K562 (cell line): Measurements from ENCODE around the gene C2orf81. TPM values are rescaled to one million over a fixed set of nuclear protein-coding genes. Genes with fewer than 3 reads are reported as not detected.

ENCODE experiments used
- ATAC-seq: fragments of 200-7000 bp; cut with Tn5 transposase; 3 replicates; pipeline ENCODE4 v1.9.1; 2020; ENCODE audit warnings: moderate library complexity
- BruUV-seq: library from RNA; stranded (reverse); fragments of 400-500 nt; replicated peaks from 2 replicates; lab custom pipeline; 2021; lab: Mats Ljungman, UMichigan
- CTCF ChIA-PET: fragments of 300-600 bp; formaldehyde crosslinking; extraction: SDS; loops from one replicate; lab custom pipeline; 2021; ENCODE audit warnings: low intra/inter-chr PET ratio; lab: Yijun Ruan, JAX
- POLR2A ChIA-PET: fragments of 300-600, 350-650 bp; sonication (Branson Sonifier 250); formaldehyde crosslinking; extraction: SDS; loops from one replicate; lab custom pipeline; 2021; ENCODE audit warnings: antibody characterized with exemption, inconsistent platforms; lab: Yijun Ruan, JAX
- DNase-seq, 4 experiments: peaks; one replicate each; pipeline versions ENCODE4 v3.0.0 to v3.0.0-alpha.2; 2011 to 2018; ENCODE audit warnings: low spot score in 3 of 4, mixed read lengths in 3 of 4; ENCODE audit errors: extremely low read depth in 1 of 4
- FAIRE-seq: peaks from 2 replicates; lab custom pipeline; 2011; peaks lifted over from hg19 to GRCh38; lab: Jason Lieb, UNC
- H2AFZ ChIP-seq: 2 replicates; pipeline ENCODE4 v1.6.0; 2011; ENCODE audit warnings: low read depth, low read length, control low read depth, inconsistent platforms
- H3K27ac ChIP-seq: fragments of 200-600 bp; 3 replicates; pipeline ENCODE4 v1.8.0; 2011; ENCODE audit warnings: low read depth, mild to moderate bottlenecking, control low read depth, inconsistent platforms, low read length, moderate library complexity, mixed read lengths; ENCODE audit errors: extremely low read depth
- H3K27me3 ChIP-seq, 2 experiments: fragments of 300-600 bp in 1 of 2; 2 replicates in 1 of 2; 3 replicates in 1 of 2; pipeline versions ENCODE4 v1.6.0 to v1.8.0; 2011; ENCODE audit warnings: inconsistent platforms in 2 of 2, low read length in 2 of 2, mild to moderate bottlenecking in 1 of 2, mixed read lengths in 1 of 2, moderate library complexity in 1 of 2; ENCODE audit not compliant: control insufficient read depth in 2 of 2, insufficient read depth in 2 of 2
- H3K36me3 ChIP-seq: fragments of 300-600 bp; 3 replicates; pipeline ENCODE4 v1.8.0; 2011; ENCODE audit warnings: mild to moderate bottlenecking, low read length, inconsistent platforms; ENCODE audit not compliant: control insufficient read depth, insufficient read depth
- H3K4me1 ChIP-seq, 2 experiments: fragments of 200-600 bp in 1 of 2; replicated peaks in 1 of 2; 2 replicates in 1 of 2; 3 replicates in 1 of 2; pipeline versions ENCODE4 v1.5.1 to v1.8.0; 2011; ENCODE audit warnings: inconsistent platforms in 2 of 2, low read length in 2 of 2, mild to moderate bottlenecking in 1 of 2, mixed read lengths in 1 of 2, moderate library complexity in 1 of 2; ENCODE audit not compliant: control insufficient read depth in 2 of 2, insufficient read depth in 2 of 2
- H3K4me2 ChIP-seq: 2 replicates; pipeline ENCODE4 v1.6.1; 2011; ENCODE audit warnings: low read length, control low read depth, inconsistent platforms, mixed read lengths; ENCODE audit not compliant: insufficient read depth
- H3K4me3 ChIP-seq: fragments of 200-600 bp; sonication (generic), shearing (Covaris generic); 2 replicates; pipeline ENCODE4 v1.5.1; 2016; ENCODE audit warnings: control low read depth, inconsistent platforms
- H3K79me2 ChIP-seq: fragments of 200-600 bp; 3 replicates; pipeline ENCODE4 v1.8.0; 2011; ENCODE audit warnings: low read length, inconsistent platforms; ENCODE audit not compliant: control insufficient read depth, insufficient read depth
- H3K9ac ChIP-seq, 2 experiments: 2 replicates each; pipeline versions ENCODE4 v1.6.0 to v1.6.1; 2011; ENCODE audit warnings: low read depth in 2 of 2, low read length in 2 of 2, control low read depth in 1 of 2, inconsistent platforms in 1 of 2, mild to moderate bottlenecking in 1 of 2, mixed read lengths in 1 of 2; ENCODE audit not compliant: insufficient read depth in 1 of 2
- H3K9me1 ChIP-seq: one replicate; pipeline ENCODE4 v1.6.0; 2011; ENCODE audit warnings: inconsistent platforms, mild to moderate bottlenecking, low read length, moderate library complexity; ENCODE audit not compliant: control insufficient read depth, insufficient read depth
- H3K9me3 ChIP-seq: replicated peaks from 2 replicates; pipeline ENCODE4 v1.5.1; 2011; ENCODE audit warnings: low read depth, low read length, inconsistent platforms; ENCODE audit not compliant: control insufficient read depth, insufficient read depth
- H4K20me1 ChIP-seq: replicated peaks from 2 replicates; pipeline ENCODE4 v1.6.1; 2011; ENCODE audit warnings: low read length, inconsistent platforms, mixed read lengths; ENCODE audit not compliant: control insufficient read depth, insufficient read depth
- CBFB ChIP-seq: sonication (generic); formaldehyde crosslinking; IDR thresholded peaks from 2 replicates; pipeline ENCODE4 v1.4.0; 2020; ENCODE audit warnings: mild to moderate bottlenecking, missing genetic modification reagents
- CC2D1A ChIP-seq: fragments of 450-650 bp; IDR thresholded peaks from 2 replicates; pipeline ENCODE4 v1.6.1; 2017; ENCODE audit warnings: mild to moderate bottlenecking
- CREB3 ChIP-seq: fragments of 450-650 bp; conservative IDR thresholded peaks from 2 replicates; pipeline ENCODE4 v1.6.1; 2016; ENCODE audit warnings: missing genetic modification characterization, low read depth, mild to moderate bottlenecking, missing compliant biosample characterization, moderate library complexity
- FOXJ3 ChIP-seq: sonication (generic); formaldehyde crosslinking; IDR thresholded peaks from 2 replicates; pipeline ENCODE4 v1.4.0; 2020; ENCODE audit warnings: mild to moderate bottlenecking, missing genetic modification reagents
- HCFC1 ChIP-seq: IDR thresholded peaks from 2 replicates; pipeline ENCODE4 v1.6.1; 2012; ENCODE audit warnings: low read depth, low read length, improper control_type of control experiment
- NONO ChIP-seq, 2 experiments: fragments of 200-400 bp in 1 of 2; fragments of 450-650 bp in 1 of 2; formaldehyde crosslinking in 1 of 2; IDR thresholded peaks; 2 replicates each; pipeline ENCODE4 v1.6.1; 2017; ENCODE audit warnings: low read depth in 2 of 2, mild to moderate bottlenecking in 2 of 2, moderate library complexity in 2 of 2, low read length in 1 of 2
- RCOR1 ChIP-seq, 2 experiments: IDR thresholded peaks; 2 replicates each; pipeline ENCODE4 v1.6.1; 2012; ENCODE audit warnings: low read depth in 2 of 2, low read length in 2 of 2, borderline replicate concordance in 1 of 2, improper control_type of control experiment in 1 of 2
- SMARCB1 ChIP-seq: IDR thresholded peaks from 2 replicates; pipeline ENCODE4 v1.6.1; 2011; ENCODE audit warnings: improper control_type of control experiment, low read depth; ENCODE audit not compliant: insufficient read length
- TCF7 ChIP-seq: sonication (generic); IDR thresholded peaks from 2 replicates; pipeline ENCODE4 v1.6.1; 2016; ENCODE audit warnings: antibody characterized with exemption, borderline replicate concordance
- ZBTB11 ChIP-seq, 3 experiments: fragments of 200-800 bp in 1 of 3; fragments of 250-450 bp in 1 of 3; fragments of 450-650 bp in 1 of 3; sonication (Bioruptor Pico) in 1 of 3; sonication (Bioruptor generic) in 1 of 3; formaldehyde crosslinking in 1 of 3; IDR thresholded peaks; 2 replicates each; pipeline versions ENCODE4 v1.6.1 to v1.8.0; 2016 to 2022; ENCODE audit warnings: mild to moderate bottlenecking in 2 of 3, missing genetic modification characterization in 2 of 3, missing compliant biosample characterization in 1 of 3, moderate library complexity in 1 of 3
- ZBTB7A ChIP-seq: IDR thresholded peaks from 2 replicates; pipeline ENCODE4 v1.6.1; 2011; ENCODE audit warnings: low read depth, mild to moderate bottlenecking, low read length, moderate library complexity, borderline replicate concordance; ENCODE audit not compliant: control insufficient read depth
- WGBS: fragments of 100-300 bp; shearing (Covaris generic); methylation state at CpG from one replicate; pipeline ENCODE4 v1.1.6; 2016; ENCODE audit warnings: low coverage, mixed read lengths; ENCODE audit not compliant: insufficient coverage; ENCODE audit errors: missing lambda C conversion rate; 5-methylcytosine and 5-hydroxymethylcytosine counted together
- in situ Hi-C: fragments of 300-500 bp; cut with MboI; formaldehyde crosslinking; loops from 4 replicates; pipeline ENCODE4 v1.15.0; 2018; ENCODE audit warnings: inconsistent platforms, mixed read lengths
- intact Hi-C: fragments of 100-400 bp; cut with micrococcal nuclease; formaldehyde crosslinking; loops from 2 replicates; pipeline ENCODE4 v1.14.2; 2022
- polyA plus RNA-seq, 8 experiments: library from polyadenylated mRNA; depleted of rRNA in 4 of 8; stranded (reverse) in 5 of 8; unstranded in 3 of 8; fragments of >200 nt; fragmentation: Nextera tagmentation in 2 of 8; fragmentation: Illumina TruSeq in 1 of 8; extraction: Ambion mirVana in 2 of 8; extraction: Trizol in 1 of 8; gene quantifications; 2 replicates each; pipeline versions ENCODE4 v1.2.1 to v1.2.3, GENCODE V29; 2011 to 2014; ENCODE audit warnings: inconsistent platforms in 1 of 8, missing spikeins in 1 of 8
- total RNA-seq, 7 experiments: library from RNA; depleted of rRNA in 6 of 7; stranded (reverse); fragments of >200 nt in 6 of 7; fragmentation: Illumina TruSeq in 2 of 7; extraction: Trizol in 2 of 7; gene quantifications; 2 replicates each; pipeline versions ENCODE4 v1.2.1 to v1.2.3, GENCODE V29; 2011 to 2021; ENCODE audit warnings: low replicate concordance in 1 of 7

The C2orf81 gene
- total and polyA plus RNA-seq, 9 of the 15 experiments (the other 6 are each of a cell fraction or from before 2014, with no cell fraction given) = 0.06 TPM; not detected in 8

- H3K36me3 ChIP-seq = peaks cover 27% of the 10 kb centered on the region
- H3K4me2 ChIP-seq = peak overlapping the region; percentile 61
- POLR2A ChIA-PET = interaction anchor here (1.1 to 2.5 kb wide), 4 partner anchors 10 to 136 kb away, joined by 3 to 12 read pairs (median 6); no protein-coding TSS in a partner anchor
- H3K9ac ChIP-seq = peak overlapping the region in 1 of 2 experiments; percentile 74; a peak in 2 of 4 replicates
- ATAC-seq (no peak), DNase-seq (no peak), FAIRE-seq (no peak)
- no peaks in the 10 kb centered on the region for H3K27me3 ChIP-seq
- CTCF ChIA-PET = no interaction called here
- peak overlapping the region; percentile 53 for H3K4me3 ChIP-seq
- no peaks in the 10 kb centered on the region; the same call in 1 of the 2 replicates for H4K20me1 ChIP-seq
- peak overlapping the region; percentile 6; the same call in 1 of the 2 replicates for H2AFZ ChIP-seq
- H3K27ac ChIP-seq = peak overlapping the region; percentile 31; the same call in 1 of the 3 replicates
- H3K9me3 ChIP-seq = no peaks in the 10 kb centered on the region
- H3K79me2 ChIP-seq = peaks cover 10% of the 10 kb centered on the region; the same call in 1 of the 3 replicates
- intact Hi-C loops = no loop called here
- no peaks in the 10 kb centered on the region for H3K9me1 ChIP-seq
- 66% methylated on average over 25 of the region's 46 CpGs for WGBS
- in situ Hi-C loops = no loop called here
- H3K4me1 ChIP-seq = peaks cover 7 to 33% of the 10 kb centered on the region in 2 experiments
- BruUV-seq = no TSS peak
- TF ChIP-seq TCF7 (no peak), SMARCB1 (no peak), CREB3 (tag) (no peak), ZBTB7A (peak; percentile 41; the same call in 1 of the 2 replicates), ZBTB11 (CRISPR knock-in tag; IDR thresholded peaks at IDR 0.05) (peak in 1 of 3 experiments; percentile 24; a peak in 1 of 6 replicates), RCOR1 (IDR thresholded peaks at IDR 0.05; ENCODE audit: borderline replicate concordance in 1 of 2, low read depth in 2 of 2, low read length in 2 of 2) (no peak), CBFB (CRISPR knock-in tag) (no peak), FOXJ3 (CRISPR knock-in tag) (no peak), HCFC1 (no peak), NONO (IDR thresholded peaks at IDR 0.05; ENCODE audit: low read depth in 2 of 2, low read length in 1 of 2) (0 out of 4 replicates have a peak, but pooled peaks of 1 of the 2 experiments have one; percentile 29), CC2D1A (no peak)
Observed at GRCh38 chr2:74457549-74458131, 36.2 kb upstream of the C2orf81 start.
